GM12878 (cell line): ENCODE data around the gene RPL10.

Source experiments
- CHD2 ChIP-seq: IDR thresholded peaks from 2 replicates; pipeline ENCODE4 v1.6.1; 2011; ENCODE audit warnings: low read depth, low read length, improper control_type of control experiment, borderline replicate concordance
- FOXM1 ChIP-seq: IDR thresholded peaks from 2 replicates; pipeline ENCODE4 v1.6.1; 2012; ENCODE audit warnings: low read depth, mild to moderate bottlenecking, inconsistent platforms, low read length, moderate library complexity
- MXI1 ChIP-seq: fragments of 150-350 bp; IDR thresholded peaks from 2 replicates; pipeline ENCODE4 v1.6.1; 2011; ENCODE audit warnings: low read depth, mild to moderate bottlenecking, inconsistent platforms, low read length, improper control_type of control experiment
- POLR2A ChIP-seq: IDR thresholded peaks from 2 replicates; pipeline ENCODE4 v1.6.1; 2011; ENCODE audit warnings: low read depth, mild to moderate bottlenecking, low read length
- POU2F2 ChIP-seq: IDR thresholded peaks from 3 replicates; pipeline ENCODE4 v1.6.1; 2011; ENCODE audit warnings: low read depth, mild to moderate bottlenecking, low read length, borderline replicate concordance
- TF ChIP-seq, protein P1 (sequence below), 3 experiments: IDR thresholded peaks in 2 of 3; conservative IDR thresholded peaks in 1 of 3; 2 replicates each; pipeline ENCODE4 v1.5.1; 2011; ENCODE audit warnings: low read depth in 3 of 3, low read length in 3 of 3, mild to moderate bottlenecking in 3 of 3, control low read depth in 2 of 3, moderate library complexity in 2 of 3, inconsistent platforms in 1 of 3, mixed read lengths in 1 of 3; ENCODE audit not compliant: control insufficient read depth in 2 of 3, insufficient read depth in 1 of 3; ENCODE audit errors: extremely low read depth in 1 of 3

GRCh38 chrX:154428176-154429171 is 30.3 kb downstream of the RPL10 start, which contains the start of gene ATP6AP1:
- TF ChIP-seq MXI1 = no peak
- TF ChIP-seq, protein P1, sequence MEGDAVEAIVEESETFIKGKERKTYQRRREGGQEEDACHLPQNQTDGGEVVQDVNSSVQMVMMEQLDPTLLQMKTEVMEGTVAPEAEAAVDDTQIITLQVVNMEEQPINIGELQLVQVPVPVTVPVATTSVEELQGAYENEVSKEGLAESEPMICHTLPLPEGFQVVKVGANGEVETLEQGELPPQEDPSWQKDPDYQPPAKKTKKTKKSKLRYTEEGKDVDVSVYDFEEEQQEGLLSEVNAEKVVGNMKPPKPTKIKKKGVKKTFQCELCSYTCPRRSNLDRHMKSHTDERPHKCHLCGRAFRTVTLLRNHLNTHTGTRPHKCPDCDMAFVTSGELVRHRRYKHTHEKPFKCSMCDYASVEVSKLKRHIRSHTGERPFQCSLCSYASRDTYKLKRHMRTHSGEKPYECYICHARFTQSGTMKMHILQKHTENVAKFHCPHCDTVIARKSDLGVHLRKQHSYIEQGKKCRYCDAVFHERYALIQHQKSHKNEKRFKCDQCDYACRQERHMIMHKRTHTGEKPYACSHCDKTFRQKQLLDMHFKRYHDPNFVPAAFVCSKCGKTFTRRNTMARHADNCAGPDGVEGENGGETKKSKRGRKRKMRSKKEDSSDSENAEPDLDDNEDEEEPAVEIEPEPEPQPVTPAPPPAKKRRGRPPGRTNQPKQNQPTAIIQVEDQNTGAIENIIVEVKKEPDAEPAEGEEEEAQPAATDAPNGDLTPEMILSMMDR (IDR thresholded peaks at IDR 0.05 in 2 of 3, conservative IDR thresholded peaks at IDR 0.05 in 1 of 3; ENCODE audit: control insufficient read depth in 2 of 3, extremely low read depth in 1 of 3, insufficient read depth in 1 of 3, low read depth in 3 of 3, low read length in 3 of 3) = peak in 1 of 3 experiments; percentile 23; a peak in 2 of 6 replicates
- peak; percentile 89 for TF ChIP-seq CHD2
- TF ChIP-seq POU2F2 = no peak
- no peak for TF ChIP-seq FOXM1
- TF ChIP-seq POLR2A = peak; percentile 87
